HepG2 (cell line): ENCODE results near the gene GNAI2. TPM values are rescaled to one million over a fixed set of nuclear protein-coding genes. Genes with fewer than 3 reads are reported as not detected.

Source experiments
- BCL6 ChIP-seq: IDR thresholded peaks from 2 replicates; pipeline ENCODE4 v1.6.1; 2016; ENCODE audit warnings: missing genetic modification reagents, missing compliant biosample characterization
- BRCA1 ChIP-seq: sonication (generic); formaldehyde crosslinking; IDR thresholded peaks from 2 replicates; pipeline ENCODE4 v1.4.0; 2020; ENCODE audit warnings: missing genetic modification reagents
- GLI4 ChIP-seq: sonication (generic); formaldehyde crosslinking; IDR thresholded peaks from 2 replicates; pipeline ENCODE4 v1.5.1; 2020; ENCODE audit warnings: missing genetic modification reagents, mild to moderate bottlenecking, moderate library complexity, borderline replicate concordance
- HNRNPUL1 ChIP-seq: fragments of 200-400 bp; formaldehyde crosslinking; IDR thresholded peaks from 2 replicates; pipeline ENCODE4 v1.6.1; 2017; ENCODE audit warnings: low read depth, mild to moderate bottlenecking, low read length, moderate library complexity
- NFE2L1 ChIP-seq: sonication (generic); formaldehyde crosslinking; IDR thresholded peaks from 2 replicates; pipeline ENCODE4 v1.4.0; 2020; ENCODE audit warnings: missing genetic modification reagents, mild to moderate bottlenecking, borderline replicate concordance
- NR1H2 ChIP-seq: sonication (generic); formaldehyde crosslinking; IDR thresholded peaks from 2 replicates; pipeline ENCODE4 v1.8.1; 2022; ENCODE audit warnings: low read depth, missing genetic modification reagents, borderline replicate concordance
- ONECUT2 ChIP-seq: sonication (generic); formaldehyde crosslinking; IDR thresholded peaks from 2 replicates; pipeline ENCODE4 v1.4.0; 2020; ENCODE audit warnings: missing genetic modification reagents
- PHF21A ChIP-seq: sonication (generic); formaldehyde crosslinking; IDR thresholded peaks from 2 replicates; pipeline ENCODE4 v1.5.0; 2020; ENCODE audit warnings: mild to moderate bottlenecking, missing genetic modification reagents
- PPARG ChIP-seq: conservative IDR thresholded peaks from 2 replicates; pipeline ENCODE4 v1.6.1; 2016; ENCODE audit warnings: missing biosample characterization, missing genetic modification reagents
- SMYD3 ChIP-seq: sonication (generic); formaldehyde crosslinking; IDR thresholded peaks from 2 replicates; pipeline ENCODE4 v1.8.1; 2023; ENCODE audit warnings: mild to moderate bottlenecking, missing genetic modification reagents
- SOX6 ChIP-seq, 2 experiments: fragments of 450-650 bp in 1 of 2; sonication (generic) in 1 of 2; formaldehyde crosslinking in 1 of 2; IDR thresholded peaks; 2 replicates each; pipeline versions ENCODE4 v1.4.0 to v1.6.1; 2017 to 2020; ENCODE audit warnings: antibody characterized with exemption in 1 of 2, mild to moderate bottlenecking in 1 of 2, missing genetic modification reagents in 1 of 2
- SRSF9 ChIP-seq: fragments of 200-400 bp; formaldehyde crosslinking; IDR thresholded peaks from 2 replicates; pipeline ENCODE4 v1.6.1; 2018; ENCODE audit warnings: borderline replicate concordance, mild to moderate bottlenecking, low read depth, low read length; ENCODE audit not compliant: insufficient read depth, poor library complexity, severe bottlenecking
- TBX3 ChIP-seq: fragments of 450-650 bp; IDR thresholded peaks from 2 replicates; pipeline ENCODE4 v1.6.1; 2017; ENCODE audit warnings: antibody characterized with exemption, mild to moderate bottlenecking, inconsistent platforms, borderline replicate concordance
- XBP1 ChIP-seq: sonication (generic); formaldehyde crosslinking; IDR thresholded peaks from 2 replicates; pipeline ENCODE4 v1.5.0; 2020; ENCODE audit warnings: missing genetic modification reagents
- ZFP90 ChIP-seq: sonication (generic); formaldehyde crosslinking; IDR thresholded peaks from 2 replicates; pipeline ENCODE4 v1.8.0; 2022; ENCODE audit warnings: missing genetic modification reagents, mild to moderate bottlenecking, inconsistent platforms, borderline replicate concordance
- ZFY ChIP-seq: sonication (generic); formaldehyde crosslinking; IDR thresholded peaks from 2 replicates; pipeline ENCODE4 v1.4.0; 2020; ENCODE audit warnings: missing genetic modification reagents
- ZNF12 ChIP-seq: sonication (generic); formaldehyde crosslinking; IDR thresholded peaks from 2 replicates; pipeline ENCODE4 v1.5.0; 2020; ENCODE audit warnings: missing genetic modification reagents
- ZNF160 ChIP-seq: sonication (generic); formaldehyde crosslinking; IDR thresholded peaks from 2 replicates; pipeline ENCODE4 v1.8.0; 2022; ENCODE audit warnings: mild to moderate bottlenecking, inconsistent platforms, missing genetic modification reagents
- ZNF253 ChIP-seq: sonication (generic); formaldehyde crosslinking; IDR thresholded peaks from 2 replicates; pipeline ENCODE4 v1.8.0; 2022; ENCODE audit warnings: mild to moderate bottlenecking, missing genetic modification reagents, borderline replicate concordance
- ZNF546 ChIP-seq: sonication (generic); formaldehyde crosslinking; conservative IDR thresholded peaks from 2 replicates; pipeline ENCODE4 v1.8.1; 2023; ENCODE audit warnings: mild to moderate bottlenecking, missing genetic modification reagents
- ZNF605 ChIP-seq: sonication (generic); formaldehyde crosslinking; IDR thresholded peaks from 2 replicates; pipeline ENCODE4 v1.8.0; 2022; ENCODE audit warnings: mild to moderate bottlenecking, missing genetic modification reagents
- ZNF792 ChIP-seq: IDR thresholded peaks from 2 replicates; pipeline ENCODE4 v1.6.1; 2016
- ZNF850 ChIP-seq: sonication (generic); formaldehyde crosslinking; conservative IDR thresholded peaks from 2 replicates; pipeline ENCODE4 v1.9.0; 2021; ENCODE audit warnings: mild to moderate bottlenecking, missing genetic modification reagents
- polyA plus RNA-seq, 8 experiments: library from polyadenylated mRNA; depleted of rRNA in 3 of 8; stranded (reverse) in 7 of 8; unstranded in 1 of 8; fragments of >200 nt; fragmentation: Illumina TruSeq in 4 of 8; extraction: Trizol in 4 of 8; gene quantifications; 2 replicates each; pipeline versions ENCODE4 v1.2.1 to v1.2.3, GENCODE V29; 2011 to 2016; ENCODE audit warnings: low read depth in 4 of 8, missing spikeins in 1 of 8, mixed read lengths in 1 of 8; ENCODE audit not compliant: insufficient read depth in 1 of 8
- total RNA-seq, 5 experiments: library from RNA; depleted of rRNA; stranded (reverse); fragments of >200 nt; fragmentation: Illumina TruSeq; extraction: Trizol; gene quantifications; 2 replicates each; pipeline ENCODE4 v1.2.3, GENCODE V29; 2016; ENCODE audit warnings: low read depth in 1 of 5
- TF ChIP-seq, protein P1 (sequence below): sonication (generic); formaldehyde crosslinking; conservative IDR thresholded peaks from 2 replicates; pipeline ENCODE4 v1.4.0; 2020; ENCODE audit warnings: missing genetic modification reagents
- TF ChIP-seq, protein P2 (sequence below): sonication (generic); formaldehyde crosslinking; IDR thresholded peaks from 2 replicates; pipeline ENCODE4 v1.5.1; 2020; ENCODE audit warnings: missing genetic modification reagents, mild to moderate bottlenecking, borderline replicate concordance

GNAI2 gene
- total and polyA plus RNA-seq, 2 of the 13 experiments (the other 11 are each of a cell fraction or from before 2014, with no cell fraction given) = 51.1 to 66.2 TPM

DNA sequence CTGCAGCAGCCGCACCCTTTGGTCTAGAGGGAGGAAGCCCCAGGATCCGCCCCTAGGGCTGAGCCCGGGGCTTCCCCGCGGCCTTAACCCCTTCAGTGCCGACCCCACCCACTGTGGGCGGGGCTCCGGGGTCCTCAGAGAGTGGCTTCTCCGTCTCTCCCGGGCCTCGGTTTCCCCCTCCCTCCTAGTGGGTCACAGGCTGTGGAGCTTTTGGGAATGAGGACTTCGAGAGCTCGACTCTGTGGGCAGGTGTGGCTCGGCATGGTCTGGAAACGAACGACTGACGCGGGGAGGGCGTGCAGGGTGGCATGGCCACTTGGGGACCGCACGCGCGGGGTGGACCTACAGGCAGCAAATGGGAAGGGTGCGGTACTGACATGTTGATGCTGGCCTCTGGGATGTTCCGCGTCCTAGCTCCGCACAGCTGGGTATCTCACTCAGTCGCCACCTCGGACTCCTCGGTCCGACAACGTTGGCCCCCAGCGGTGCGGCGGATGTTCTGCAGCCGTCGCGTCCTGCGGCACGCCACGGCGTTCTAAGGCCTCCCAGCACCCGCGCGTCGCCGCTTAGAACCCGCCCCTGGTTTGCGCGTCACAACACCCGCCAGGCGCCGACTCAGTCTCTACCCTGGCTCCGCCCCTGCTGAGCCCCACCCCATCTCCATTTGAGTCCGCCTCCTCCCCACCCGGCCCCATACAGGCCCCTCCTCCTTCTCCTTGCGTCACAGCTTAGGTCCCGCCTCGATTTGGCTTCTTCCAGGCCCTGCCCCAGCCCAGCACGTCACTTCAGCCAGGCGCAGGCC, 63.0 kb downstream of the GNAI2 start, which contains the start of the genes HYAL3 and NAA80 (continued):
- TF ChIP-seq ZNF12 (CRISPR knock-in tag) = 0 out of 2 replicates have a peak, but pooled peaks have one; percentile 16
- TF ChIP-seq BCL6 (CRISPR knock-in tag) = peak; percentile 31; the same call in 1 of the 2 replicates
- peak; percentile 75 for TF ChIP-seq ZNF605 (CRISPR knock-in tag)
- TF ChIP-seq ZFY = peak; percentile 71; the same call in 1 of the 2 replicates
- TF ChIP-seq ZNF160 (CRISPR knock-in tag) = 0 out of 2 replicates have a peak, but pooled peaks have one; percentile 15
- TF ChIP-seq, protein P1, sequence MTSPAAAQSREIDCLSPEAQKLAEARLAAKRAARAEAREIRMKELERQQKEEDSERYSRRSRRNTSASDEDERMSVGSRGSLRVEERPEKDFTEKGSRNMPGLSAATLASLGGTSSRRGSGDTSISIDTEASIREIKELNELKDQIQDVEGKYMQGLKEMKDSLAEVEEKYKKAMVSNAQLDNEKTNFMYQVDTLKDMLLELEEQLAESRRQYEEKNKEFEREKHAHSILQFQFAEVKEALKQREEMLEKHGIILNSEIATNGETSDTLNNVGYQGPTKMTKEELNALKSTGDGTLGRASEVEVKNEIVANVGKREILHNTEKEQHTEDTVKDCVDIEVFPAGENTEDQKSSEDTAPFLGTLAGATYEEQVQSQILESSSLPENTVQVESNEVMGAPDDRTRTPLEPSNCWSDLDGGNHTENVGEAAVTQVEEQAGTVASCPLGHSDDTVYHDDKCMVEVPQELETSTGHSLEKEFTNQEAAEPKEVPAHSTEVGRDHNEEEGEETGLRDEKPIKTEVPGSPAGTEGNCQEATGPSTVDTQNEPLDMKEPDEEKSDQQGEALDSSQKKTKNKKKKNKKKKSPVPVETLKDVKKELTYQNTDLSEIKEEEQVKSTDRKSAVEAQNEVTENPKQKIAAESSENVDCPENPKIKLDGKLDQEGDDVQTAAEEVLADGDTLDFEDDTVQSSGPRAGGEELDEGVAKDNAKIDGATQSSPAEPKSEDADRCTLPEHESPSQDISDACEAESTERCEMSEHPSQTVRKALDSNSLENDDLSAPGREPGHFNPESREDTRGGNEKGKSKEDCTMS (CRISPR knock-in tag) = no peak
- TF ChIP-seq SMYD3 (CRISPR knock-in tag) = peak; percentile 45; the same call in 1 of the 2 replicates
- TF ChIP-seq HNRNPUL1 = peak; percentile 60; the same call in 1 of the 2 replicates
- TF ChIP-seq ZFP90 (CRISPR knock-in tag) = peak; percentile 50; the same call in 1 of the 2 replicates
- TF ChIP-seq, protein P2, sequence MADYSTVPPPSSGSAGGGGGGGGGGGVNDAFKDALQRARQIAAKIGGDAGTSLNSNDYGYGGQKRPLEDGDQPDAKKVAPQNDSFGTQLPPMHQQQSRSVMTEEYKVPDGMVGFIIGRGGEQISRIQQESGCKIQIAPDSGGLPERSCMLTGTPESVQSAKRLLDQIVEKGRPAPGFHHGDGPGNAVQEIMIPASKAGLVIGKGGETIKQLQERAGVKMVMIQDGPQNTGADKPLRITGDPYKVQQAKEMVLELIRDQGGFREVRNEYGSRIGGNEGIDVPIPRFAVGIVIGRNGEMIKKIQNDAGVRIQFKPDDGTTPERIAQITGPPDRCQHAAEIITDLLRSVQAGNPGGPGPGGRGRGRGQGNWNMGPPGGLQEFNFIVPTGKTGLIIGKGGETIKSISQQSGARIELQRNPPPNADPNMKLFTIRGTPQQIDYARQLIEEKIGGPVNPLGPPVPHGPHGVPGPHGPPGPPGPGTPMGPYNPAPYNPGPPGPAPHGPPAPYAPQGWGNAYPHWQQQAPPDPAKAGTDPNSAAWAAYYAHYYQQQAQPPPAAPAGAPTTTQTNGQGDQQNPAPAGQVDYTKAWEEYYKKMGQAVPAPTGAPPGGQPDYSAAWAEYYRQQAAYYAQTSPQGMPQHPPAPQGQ (CRISPR knock-in tag) = no peak
- TF ChIP-seq TBX3 = peak; percentile 33; the same call in 1 of the 2 replicates
- peak; percentile 85; the same call in 1 of the 2 replicates for TF ChIP-seq ZNF546 (CRISPR knock-in tag)
- TF ChIP-seq NR1H2 (CRISPR knock-in tag) = 0 out of 2 replicates have a peak, but pooled peaks have one; percentile 60
- 0 out of 2 replicates have a peak, but pooled peaks have one; percentile 62 for TF ChIP-seq GLI4 (CRISPR knock-in tag)
- no peak for TF ChIP-seq SRSF9
- TF ChIP-seq PHF21A = peak; percentile 58; the same call in 1 of the 2 replicates
- TF ChIP-seq ZNF253 = peak; percentile 63; the same call in 1 of the 2 replicates
- no peak for TF ChIP-seq ZNF850
- 0 out of 2 replicates have a peak, but pooled peaks have one; percentile 60 for TF ChIP-seq NFE2L1 (CRISPR knock-in tag)
- no peak for TF ChIP-seq SOX6 (IDR thresholded peaks at IDR 0.05)
- TF ChIP-seq SOX6 (CRISPR knock-in tag; IDR thresholded peaks at IDR 0.05) = peak; percentile 63
- no peak for TF ChIP-seq ONECUT2 (CRISPR knock-in tag)
- no peak for TF ChIP-seq XBP1 (CRISPR knock-in tag)
- TF ChIP-seq BRCA1 (CRISPR knock-in tag) = no peak
- no peak for TF ChIP-seq PPARG
- TF ChIP-seq ZNF792 (CRISPR knock-in tag) = 0 out of 2 replicates have a peak, but pooled peaks have one; percentile 38
